Measurements from ENCODE around the gene CHID1.

Gene CHID1

GRCh38 chr11:910589-911030 is at the start of gene CHID1:
Gene CHID1, minus strand, starts transcription at chr11:910810. Its CDS starts 5,994 bp downstream, at chr11:904816.
- peak; percentile 84 for DNase-seq

GRCh38 chr11:959608-960007 is 49.0 kb upstream of the CHID1 start:
- no peak for DNase-seq

GRCh38 chr11:959027-959426 is 48.4 kb upstream of the CHID1 start:
- no peak for DNase-seq

- no peak for DNase-seq
Observed at GRCh38 chr11:958101-958500, 47.5 kb upstream of the CHID1 start.

- no peak for DNase-seq
Observed at GRCh38 chr11:957212-957920, 46.8 kb upstream of the CHID1 start.

- DNase-seq = no peak
Observed at GRCh38 chr11:955154-956063, 44.8 kb upstream of the CHID1 start.

- DNase-seq = no peak
Observed at GRCh38 chr11:954392-955153, 44.0 kb upstream of the CHID1 start.

GRCh38 chr11:953512-953911 is 42.9 kb upstream of the CHID1 start:
- no peak for DNase-seq

- DNase-seq = peak; percentile 29
Observed at GRCh38 chr11:952406-953385, 42.1 kb upstream of the CHID1 start.

GRCh38 chr11:951507-951906 is 40.9 kb upstream of the CHID1 start:
- DNase-seq = no peak

- DNase-seq = no peak
Observed at GRCh38 chr11:947744-948143, 37.1 kb upstream of the CHID1 start.

GRCh38 chr11:945986-946385 is 35.4 kb upstream of the CHID1 start:
- DNase-seq = peak; percentile 12

GRCh38 chr11:944711-945470 is 34.3 kb upstream of the CHID1 start:
- peak; percentile 33 for DNase-seq

GRCh38 chr11:942823-943222 is 32.2 kb upstream of the CHID1 start:
- DNase-seq = peak; percentile 79

GRCh38 chr11:940496-941135 is 30.0 kb upstream of the CHID1 start:
- DNase-seq = no peak

- no peak for DNase-seq
Observed at GRCh38 chr11:937841-938261, 27.2 kb upstream of the CHID1 start.

GRCh38 chr11:936199-936598 is 25.6 kb upstream of the CHID1 start:
- DNase-seq = no peak

- DNase-seq = no peak
Observed at GRCh38 chr11:934527-934926, 23.9 kb upstream of the CHID1 start.

- no peak for DNase-seq
Observed at GRCh38 chr11:933936-934335, 23.3 kb upstream of the CHID1 start.

- no peak for DNase-seq
Observed at GRCh38 chr11:933142-933851, 22.7 kb upstream of the CHID1 start.

Measured in fibroblast of skin of right biceps (primary cell).